ENCODE measurements around the gene EPS8L2. TPM values are rescaled to one million over a fixed set of nuclear protein-coding genes. Genes with fewer than 3 reads are reported as not detected.
"Not testable (repeated sequence)": the region's sequence is repeated elsewhere in the genome, so short reads cannot be mapped to it uniquely, and the experiment has no call there.

The EPS8L2 gene
- total RNA-seq, 1 donor, result 5.7 TPM

GRCh38 chr11:689625-690024 is 16.4 kb upstream of the EPS8L2 start:
- no peak for DNase-seq (ENCODE audit: low read depth in 2 of 3, low spot score in 2 of 3)

- DNase-seq (ENCODE audit: low read depth in 2 of 3, low spot score in 2 of 3), result not testable (repeated sequence)
Measured at GRCh38 chr11:690244-690643, 15.8 kb upstream of the EPS8L2 start.

GRCh38 chr11:690738-691633 is 15.0 kb upstream of the EPS8L2 start:
- no peak for DNase-seq (ENCODE audit: low read depth in 2 of 3, low spot score in 2 of 3)

GRCh38 chr11:691710-692590 is 14.1 kb upstream of the EPS8L2 start:
- DNase-seq (ENCODE audit: low read depth in 2 of 3, low spot score in 2 of 3), result no peak

GRCh38 chr11:692824-693414 is 13.1 kb upstream of the EPS8L2 start:
- peak in 1 of 3 donors; percentile 44 for DNase-seq (ENCODE audit: low read depth in 2 of 3, low spot score in 2 of 3)

GRCh38 chr11:693415-693831 is 12.6 kb upstream of the EPS8L2 start:
- no peak for DNase-seq (ENCODE audit: low read depth in 2 of 3, low spot score in 2 of 3)

GRCh38 chr11:693887-694562 is 12.0 kb upstream of the EPS8L2 start:
- DNase-seq (ENCODE audit: low read depth in 2 of 3, low spot score in 2 of 3), result no peak

- DNase-seq (ENCODE audit: low read depth in 2 of 3, low spot score in 2 of 3), result peak; percentile 94 to 99 (median 98)
Measured at GRCh38 chr11:694563-695287, 11.3 kb upstream of the EPS8L2 start, which contains the start of gene DEAF1. DEAF1 (minus strand) TSS chr11:695222; CDS start chr11:695047, 175 bp downstream.

- DNase-seq (ENCODE audit: low read depth in 2 of 3, low spot score in 2 of 3), result no peak
Measured at GRCh38 chr11:695288-695537, 10.8 kb upstream of the EPS8L2 start.

- peak; percentile 93 to 99 (median 99) for DNase-seq (ENCODE audit: low read depth in 2 of 3, low spot score in 2 of 3)
Measured at GRCh38 chr11:695538-696248, 10.3 kb upstream of the EPS8L2 start, which contains the start of gene TMEM80. TMEM80 (plus strand) TSS chr11:695816; CDS start chr11:695828, 12 bp downstream.

- DNase-seq (ENCODE audit: low read depth in 2 of 3, low spot score in 2 of 3), result no peak
Measured at GRCh38 chr11:696955-697491, 9.0 kb upstream of the EPS8L2 start.

- DNase-seq (ENCODE audit: low read depth in 2 of 3, low spot score in 2 of 3), result no peak
Measured at GRCh38 chr11:697811-698311, 8.2 kb upstream of the EPS8L2 start.

GRCh38 chr11:698493-699115 is 7.4 kb upstream of the EPS8L2 start:
- no peak for DNase-seq (ENCODE audit: low read depth in 2 of 3, low spot score in 2 of 3)

GRCh38 chr11:699116-699508 is 6.9 kb upstream of the EPS8L2 start:
- DNase-seq (ENCODE audit: low read depth in 2 of 3, low spot score in 2 of 3), result no peak

- no peak for DNase-seq (ENCODE audit: low read depth in 2 of 3, low spot score in 2 of 3)
Measured at GRCh38 chr11:699753-700152, 6.3 kb upstream of the EPS8L2 start.

- no peak for DNase-seq (ENCODE audit: low read depth in 2 of 3, low spot score in 2 of 3)
Measured at GRCh38 chr11:701741-702461, 4.1 kb upstream of the EPS8L2 start.

Measured in hematopoietic multipotent progenitor cell (in vitro differentiated cells).